ENCODE measurements around the gene ZNF681. TPM values are rescaled to one million over a fixed set of nuclear protein-coding genes. Genes with fewer than 3 reads are reported as not detected.

Gene ZNF681
- total and polyA plus RNA-seq, 9 of the 15 experiments (the other 6 are each of a cell fraction or from before 2014, with no cell fraction given), result 2.8 to 8.6 (median 4.1) TPM

GRCh38 chr19:23772675-23773063 lies 14.0 kb upstream of the ZNF681 start:
- no TSS peak for BruUV-seq (replicated peaks)
- no peaks in the 10 kb centered on the region for H3K27me3 ChIP-seq (ENCODE audit: control insufficient read depth in 2 of 2, insufficient read depth in 2 of 2, low read length in 2 of 2)
- H3K79me2 ChIP-seq (ENCODE audit: control insufficient read depth, insufficient read depth, low read length), result peaks cover 82% of the 10 kb centered on the region
- no peak overlapping the region for H3K9ac ChIP-seq (ENCODE audit: insufficient read depth in 1 of 2, low read depth in 2 of 2, low read length in 2 of 2)
- FAIRE-seq (no peak), ATAC-seq (no peak), DNase-seq (ENCODE audit: extremely low read depth in 1 of 4, low spot score in 3 of 4) (no peak)
- in situ Hi-C loops (cut with MboI) (no loop called here), intact Hi-C loops (cut with micrococcal nuclease) (no loop called here)
- H2AFZ ChIP-seq (ENCODE audit: low read depth, low read length), result no peak overlapping the region
- no peaks in the 10 kb centered on the region; the same call in 1 of the 2 replicates for H4K20me1 ChIP-seq (replicated peaks; ENCODE audit: control insufficient read depth, insufficient read depth, low read length)
- peaks cover 4% of the 10 kb centered on the region for H3K9me1 ChIP-seq (ENCODE audit: control insufficient read depth, insufficient read depth, low read length)
- 95% methylated on average over 2 of the region's 2 CpGs for WGBS (ENCODE audit: insufficient coverage, low coverage, missing lambda C conversion rate)
- H3K4me2 ChIP-seq (ENCODE audit: insufficient read depth, low read length), result no peak overlapping the region
- peaks cover 71% of the 10 kb centered on the region for H3K36me3 ChIP-seq (ENCODE audit: control insufficient read depth, insufficient read depth, low read length)
- no peak overlapping the region for H3K4me3 ChIP-seq
- ChIA-PET CTCF (ENCODE audit: low intra/inter-chr PET ratio) (no interaction called here), POLR2A (no interaction called here)
- no peak for TF ChIP-seq ETV1 (tag; conservative IDR thresholded peaks at IDR 0.05; ENCODE audit: low read depth)
- no peak for TF ChIP-seq KDM4B (IDR thresholded peaks at IDR 0.05; ENCODE audit: borderline replicate concordance in 2 of 2, low read depth in 1 of 2)
- no peak for TF ChIP-seq TRIM25 (IDR thresholded peaks at IDR 0.05; ENCODE audit: borderline replicate concordance)
- TF ChIP-seq ATF1 (CRISPR knock-in tag; IDR thresholded peaks at IDR 0.05), result no peak
- no peak for TF ChIP-seq ATF1 (tag; IDR thresholded peaks at IDR 0.05)
- TF ChIP-seq GABPA (tag; conservative IDR thresholded peaks at IDR 0.05; ENCODE audit: low read depth), result no peak
- TF ChIP-seq ZKSCAN8 (CRISPR knock-in tag; IDR thresholded peaks at IDR 0.05), result no peak
- TF ChIP-seq MLLT1 (IDR thresholded peaks at IDR 0.05), result no peak
- TF ChIP-seq, protein P1, sequence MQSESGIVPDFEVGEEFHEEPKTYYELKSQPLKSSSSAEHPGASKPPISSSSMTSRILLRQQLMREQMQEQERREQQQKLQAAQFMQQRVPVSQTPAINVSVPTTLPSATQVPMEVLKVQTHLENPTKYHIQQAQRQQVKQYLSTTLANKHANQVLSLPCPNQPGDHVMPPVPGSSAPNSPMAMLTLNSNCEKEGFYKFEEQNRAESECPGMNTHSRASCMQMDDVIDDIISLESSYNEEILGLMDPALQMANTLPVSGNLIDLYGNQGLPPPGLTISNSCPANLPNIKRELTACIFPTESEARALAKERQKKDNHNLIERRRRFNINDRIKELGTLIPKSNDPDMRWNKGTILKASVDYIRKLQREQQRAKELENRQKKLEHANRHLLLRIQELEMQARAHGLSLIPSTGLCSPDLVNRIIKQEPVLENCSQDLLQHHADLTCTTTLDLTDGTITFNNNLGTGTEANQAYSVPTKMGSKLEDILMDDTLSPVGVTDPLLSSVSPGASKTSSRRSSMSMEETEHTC (IDR thresholded peaks at IDR 0.05), result no peak
- peaks cover 0 to 7% of the 10 kb centered on the region in 2 experiments; a peak in 2 of 5 replicates for H3K4me1 ChIP-seq (replicated peaks in 1 of 2; ENCODE audit: control insufficient read depth in 2 of 2, insufficient read depth in 2 of 2, low read length in 2 of 2)
- H3K9me3 ChIP-seq (replicated peaks; ENCODE audit: control insufficient read depth, insufficient read depth, low read depth, low read length), result no peaks in the 10 kb centered on the region
- no peak overlapping the region for H3K27ac ChIP-seq (ENCODE audit: extremely low read depth, low read depth, low read length)
